Vagina (tissue), 2 donors: ENCODE measurements around the gene CACNA1C. TPM values are rescaled to one million over a fixed set of nuclear protein-coding genes. Genes with fewer than 3 reads are reported as not detected.

Experiments
- DNase-seq, 2 donors: peaks; one replicate each; pipeline ENCODE4 v3.0.0-alpha.2; 2017; ENCODE audit errors: extremely low spot score in 2 of 2
- H3K27ac ChIP-seq: fragments of 200-600 bp; sonication (generic); one replicate; pipeline ENCODE4 v1.5.1; 2019
- H3K27me3 ChIP-seq: fragments of 200-600 bp; sonication (generic); one replicate; pipeline ENCODE4 v1.5.1; 2019
- H3K36me3 ChIP-seq, 2 donors: fragments of 200-600 bp; sonication (generic); one replicate each; pipeline ENCODE4 v1.5.1; 2017 to 2019
- H3K4me1 ChIP-seq: fragments of 200-600 bp; sonication (generic); one replicate; pipeline ENCODE4 v1.5.1; 2019
- H3K4me3 ChIP-seq, 2 donors: fragments of 200-600 bp; sonication (generic); 1 replicate in 1 of 2; 2 replicates in 1 of 2; pipeline ENCODE4 v1.5.1; 2016 to 2019
- H3K9me3 ChIP-seq: fragments of 200-600 bp; sonication (generic); one replicate; pipeline ENCODE4 v1.5.1; 2019
- CTCF ChIP-seq, 3 experiments: fragments of 450-650 bp in 2 of 3; fragments of 200-600 bp in 1 of 3; sonication (generic) in 1 of 3; IDR thresholded peaks; one replicate each; pipeline ENCODE4 v1.5.1; 2017 to 2019; ENCODE audit warnings: antibody characterized with exemption in 3 of 3, mild to moderate bottlenecking in 2 of 3, moderate library complexity in 2 of 3
- POLR2A ChIP-seq, 2 donors: fragments of 450-650 bp; IDR thresholded peaks; one replicate each; pipeline ENCODE4 v1.6.1; 2017; ENCODE audit warnings: antibody characterized with exemption in 2 of 2, mild to moderate bottlenecking in 2 of 2, moderate library complexity in 2 of 2
- POLR2AphosphoS5 ChIP-seq, 2 donors: sonication (generic); formaldehyde crosslinking; IDR thresholded peaks; one replicate each; pipeline ENCODE4 v1.9.0; 2017; ENCODE audit warnings: antibody characterized with exemption in 2 of 2, mild to moderate bottlenecking in 2 of 2, low read depth in 1 of 2; ENCODE audit not compliant: insufficient read depth in 1 of 2
- intact Hi-C: fragments of 100-400 bp; cut with DNase I; formaldehyde crosslinking; loops from one replicate; pipeline ENCODE4 v1.15.1; 2023
- total RNA-seq: library from RNA; depleted of rRNA; stranded (reverse); fragments of >200 nt; gene quantifications from one replicate; pipeline ENCODE4 v1.2.3, GENCODE V29; 2016

Gene CACNA1C
- total RNA-seq, 1 donor from 2014 or later, result 9.8 TPM

DNA sequence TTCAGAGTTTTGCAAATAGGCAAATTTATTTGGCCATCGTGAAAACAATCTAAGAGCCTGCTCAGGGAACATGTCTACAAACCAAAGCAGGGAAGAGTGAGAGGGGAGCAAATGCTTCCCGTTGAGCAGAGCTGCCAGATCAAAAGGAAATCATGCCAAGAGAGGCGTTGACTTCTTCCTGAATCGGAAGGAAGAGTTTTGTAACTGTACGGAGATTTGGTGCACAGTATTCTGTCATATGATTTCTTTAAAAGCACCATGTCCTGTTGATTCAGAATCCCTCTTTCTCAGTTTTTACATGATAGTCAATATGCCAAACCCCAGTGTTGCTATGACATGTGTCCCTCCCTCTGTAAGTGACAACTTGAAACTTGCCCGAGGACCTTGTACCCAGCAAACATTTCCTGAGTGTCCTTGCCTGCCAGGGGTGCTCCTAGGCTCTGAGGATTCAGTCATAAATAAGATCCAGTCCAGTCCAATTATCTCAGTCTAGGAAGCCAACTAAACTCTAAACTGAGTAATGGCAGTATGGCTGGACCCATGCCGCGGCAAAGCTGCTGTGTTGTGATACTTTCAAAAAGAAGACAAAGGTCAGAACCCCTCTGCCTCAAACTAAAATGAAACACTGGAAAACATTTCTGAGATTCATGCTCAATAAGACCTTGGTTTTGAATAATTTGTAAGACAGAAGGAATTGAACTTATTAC, 441.9 kb downstream of the CACNA1C start:
- H3K4me3 ChIP-seq, result no peak overlapping the region
- H3K36me3 ChIP-seq, result no peaks in the 10 kb centered on the region
- intact Hi-C loops, result no loop called here
- no peak overlapping the region for H3K27ac ChIP-seq
- no peaks in the 10 kb centered on the region for H3K9me3 ChIP-seq
- TF ChIP-seq CTCF (IDR thresholded peaks at IDR 0.05) (no peak), POLR2AphosphoS5 (IDR thresholded peaks at IDR 0.05; ENCODE audit: insufficient read depth in 1 of 2, low read depth in 1 of 2) (peak in 1 of 2 donors; percentile 66), POLR2A (IDR thresholded peaks at IDR 0.05) (no peak)
- peaks cover 7% of the 10 kb centered on the region for H3K4me1 ChIP-seq
- no peaks in the 10 kb centered on the region for H3K27me3 ChIP-seq
- no peak for DNase-seq

DNA sequence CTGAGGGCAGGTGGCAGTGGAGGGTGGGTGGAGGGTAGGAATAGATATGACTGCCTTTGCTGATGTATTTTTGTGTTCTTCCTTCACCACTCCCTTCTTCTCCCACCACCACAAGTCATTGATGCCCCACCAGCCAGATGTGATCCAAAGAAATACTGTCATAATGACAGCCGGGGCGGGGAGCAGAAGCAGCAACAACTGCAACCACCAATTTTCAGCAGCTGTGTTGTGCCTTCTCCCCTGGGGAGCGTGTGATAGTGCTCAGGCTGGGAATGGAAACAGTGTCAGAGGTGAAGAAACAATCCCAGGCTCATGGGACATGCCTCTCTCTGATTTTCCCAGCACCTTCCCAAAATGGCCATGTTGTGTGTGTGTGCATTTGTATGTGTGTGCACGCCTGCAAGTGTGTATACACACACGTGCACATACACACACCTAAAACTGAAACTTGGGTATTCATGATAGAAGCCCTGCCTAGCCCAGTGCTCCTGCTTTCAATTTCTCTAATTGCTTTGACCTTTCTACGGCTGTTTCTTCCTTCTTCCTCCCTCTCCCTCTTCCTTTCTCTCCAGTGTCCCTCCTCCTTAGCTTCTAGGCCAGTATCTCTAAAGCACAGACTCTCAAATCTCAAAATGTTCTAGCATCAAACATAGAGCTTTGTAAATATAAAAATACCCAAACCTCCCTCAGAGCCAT, 442.8 kb downstream of the CACNA1C start:
- no peaks in the 10 kb centered on the region for H3K27me3 ChIP-seq
- H3K27ac ChIP-seq, result no peak overlapping the region
- peaks cover 7% of the 10 kb centered on the region for H3K4me1 ChIP-seq
- intact Hi-C loops, result no loop called here
- H3K4me3 ChIP-seq, result no peak overlapping the region
- TF ChIP-seq CTCF (IDR thresholded peaks at IDR 0.05) (no peak), POLR2AphosphoS5 (IDR thresholded peaks at IDR 0.05; ENCODE audit: insufficient read depth in 1 of 2, low read depth in 1 of 2) (no peak), POLR2A (IDR thresholded peaks at IDR 0.05) (no peak)
- H3K9me3 ChIP-seq, result no peaks in the 10 kb centered on the region
- DNase-seq, result no peak
- H3K36me3 ChIP-seq, result no peaks in the 10 kb centered on the region

GRCh38 chr12:2498964-2499500, 446.2 kb downstream of the CACNA1C start:
- TF ChIP-seq POLR2AphosphoS5 (IDR thresholded peaks at IDR 0.05; ENCODE audit: insufficient read depth in 1 of 2, low read depth in 1 of 2) (no peak), CTCF (IDR thresholded peaks at IDR 0.05) (no peak), POLR2A (IDR thresholded peaks at IDR 0.05) (no peak)
- Histone ChIP-seq H3K27me3 (no peaks in the 10 kb centered on the region), H3K9me3 (no peaks in the 10 kb centered on the region), H3K27ac (no peak overlapping the region), H3K4me3 (no peak overlapping the region), H3K4me1 (peaks cover 3% of the 10 kb centered on the region), H3K36me3 (no peaks in the 10 kb centered on the region)
- DNase-seq, result no peak
- intact Hi-C loops, result no loop called here

DNA sequence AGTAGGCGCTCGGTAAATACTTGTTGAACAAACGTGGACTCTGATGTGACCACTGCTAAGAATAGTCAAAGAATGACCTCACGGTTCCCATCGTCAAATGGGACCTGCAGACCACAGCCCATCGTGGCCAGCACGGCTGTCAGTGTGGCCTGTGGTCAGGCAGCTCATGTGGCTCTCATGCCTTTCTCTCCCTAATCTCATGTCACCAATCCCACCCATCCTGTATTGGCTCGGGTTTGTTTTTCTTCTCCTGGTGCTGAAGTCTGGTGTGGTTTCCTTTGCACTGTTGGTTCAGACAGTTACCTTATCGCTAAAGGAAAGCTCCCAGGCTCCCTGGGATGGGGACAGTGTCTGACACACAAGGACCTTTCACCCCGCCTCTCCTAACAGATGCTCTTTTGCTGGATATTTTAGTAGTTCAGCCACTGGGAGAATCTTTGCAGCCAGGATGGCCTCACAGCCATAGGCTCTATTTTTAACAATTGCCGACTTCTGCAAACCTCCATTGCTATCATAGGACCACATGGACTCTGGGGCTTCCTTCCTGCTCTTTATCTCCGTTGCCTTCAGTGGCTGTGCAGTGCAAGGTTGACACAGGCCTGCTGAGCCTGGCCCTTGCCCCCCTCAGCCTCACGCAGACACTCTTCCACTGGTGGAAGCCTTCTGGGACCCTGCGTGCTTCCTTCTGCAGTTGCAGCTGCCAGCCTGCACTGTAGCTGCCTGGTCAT, 448.8 kb downstream of the CACNA1C start:
- intact Hi-C loops, result no loop called here
- Histone ChIP-seq H3K4me1 (no peaks in the 10 kb centered on the region), H3K36me3 (no peaks in the 10 kb centered on the region), H3K27me3 (no peaks in the 10 kb centered on the region), H3K27ac (no peak overlapping the region), H3K4me3 (no peak overlapping the region), H3K9me3 (no peaks in the 10 kb centered on the region)
- DNase-seq, result no peak
- TF ChIP-seq POLR2A (IDR thresholded peaks at IDR 0.05) (no peak), POLR2AphosphoS5 (IDR thresholded peaks at IDR 0.05; ENCODE audit: insufficient read depth in 1 of 2, low read depth in 1 of 2) (peak; percentile 22 to 27), CTCF (IDR thresholded peaks at IDR 0.05) (no peak)
